ENCODE measurements around the gene CEP55. TPM values are rescaled to one million over a fixed set of nuclear protein-coding genes. Genes with fewer than 3 reads are reported as not detected.

Gene CEP55
- polyA plus RNA-seq, 2 of the 4 experiments (the other 2 are of a cell fraction) = 52.4 to 87.0 TPM

GRCh38 chr10:93501650-93502049, 5.2 kb downstream of the CEP55 start:
- H3K27ac ChIP-seq = no peak overlapping the region
- ATAC-seq (no peak), FAIRE-seq (no peak), DNase-seq (ENCODE audit: low read depth in 1 of 2, low spot score in 1 of 2) (no peak)
- H3K4me1 ChIP-seq = peaks cover 20% of the 10 kb centered on the region; the same call in 2 of the 3 replicates
- POLR2A ChIA-PET = no interaction called here
- TF ChIP-seq RFX5 (IDR thresholded peaks at IDR 0.05) (no peak), HOXB13 (CRISPR knock-in tag; IDR thresholded peaks at IDR 0.05; ENCODE audit: low read depth) (no peak), RNF2 (IDR thresholded peaks at IDR 0.05; ENCODE audit: borderline replicate concordance, low read depth) (no peak)
- H3K4me3 ChIP-seq = no peak overlapping the region
- CTCF ChIA-PET = interaction anchor here (1.0 to 6.3 kb wide), 4 partner anchors 10 to 621 kb away, joined by 3 to 42 read pairs (median 20); partner anchors contain the start of gene MYOF
- no peaks in the 10 kb centered on the region for H3K9me3 ChIP-seq
- no peak overlapping the region for H3K4me2 ChIP-seq

GRCh38 chr10:93503075-93503474, 6.7 kb downstream of the CEP55 start:
- WGBS (ENCODE audit: missing lambda C conversion rate) = 84% methylated on average over 6 of the region's 6 CpGs
- no peak overlapping the region for H3K4me2 ChIP-seq
- DNase-seq (ENCODE audit: low read depth in 1 of 2, low spot score in 1 of 2) (no peak), ATAC-seq (no peak), FAIRE-seq (peak; percentile 82)
- H3K4me1 ChIP-seq = peaks cover 14% of the 10 kb centered on the region; the same call in 2 of the 3 replicates
- POLR2A ChIA-PET = no interaction called here
- CTCF ChIA-PET = interaction anchor here (0.6 to 6.3 kb wide), 7 partner anchors 9 to 618 kb away, joined by 3 to 42 read pairs (median 5); partner anchors contain the start of gene MYOF
- H3K9me3 ChIP-seq = no peaks in the 10 kb centered on the region
- TF ChIP-seq MAX (IDR thresholded peaks at IDR 0.05) = no peak
- no peak for TF ChIP-seq TFCP2L1 (CRISPR knock-in tag; IDR thresholded peaks at IDR 0.05)
- no peak for TF ChIP-seq HOXB13 (CRISPR knock-in tag; IDR thresholded peaks at IDR 0.05; ENCODE audit: low read depth)
- TF ChIP-seq RARB (CRISPR knock-in tag; IDR thresholded peaks at IDR 0.05) = no peak
- TF ChIP-seq ATOH8 (CRISPR knock-in tag; IDR thresholded peaks at IDR 0.05; ENCODE audit: low read depth) = no peak
- no peak for TF ChIP-seq KDM5A (IDR thresholded peaks at IDR 0.05)
- no peak for TF ChIP-seq MYC (IDR thresholded peaks at IDR 0.05; ENCODE audit: borderline replicate concordance, low read length)
- TF ChIP-seq USF2 (IDR thresholded peaks at IDR 0.05) = no peak
- no peak for TF ChIP-seq MAZ (IDR thresholded peaks at IDR 0.05; ENCODE audit: borderline replicate concordance, low read depth, low read length)
- TF ChIP-seq NR3C1 (IDR thresholded peaks at IDR 0.05) = no peak
- no peak for TF ChIP-seq GATA3 (IDR thresholded peaks at IDR 0.05; ENCODE audit: borderline replicate concordance)
- TF ChIP-seq EHMT2 (IDR thresholded peaks at IDR 0.05; ENCODE audit: low read depth) = no peak
- TF ChIP-seq FOSL2 (IDR thresholded peaks at IDR 0.05) = no peak
- TF ChIP-seq FOSL2 (CRISPR knock-in tag; IDR thresholded peaks at IDR 0.05) = no peak
- no peak for TF ChIP-seq SMC3 (IDR thresholded peaks at IDR 0.05)
- no peak for TF ChIP-seq HOXA7 (CRISPR knock-in tag; IDR thresholded peaks at IDR 0.05)
- no peak overlapping the region for H3K27ac ChIP-seq
- H3K4me3 ChIP-seq = no peak overlapping the region

GRCh38 chr10:93505075-93505474, 8.7 kb downstream of the CEP55 start:
- Histone ChIP-seq H3K27ac (no peak overlapping the region), H3K4me3 (no peak overlapping the region), H3K4me1 (peaks cover 6% of the 10 kb centered on the region; the same call in 1 of the 3 replicates), H3K4me2 (no peak overlapping the region), H3K9me3 (no peaks in the 10 kb centered on the region)
- DNase-seq (ENCODE audit: low read depth in 1 of 2, low spot score in 1 of 2) (no peak), FAIRE-seq (no peak), ATAC-seq (no peak)
- CTCF ChIA-PET = interaction anchor here (0.7 to 6.3 kb wide), 6 partner anchors 25 to 1061 kb away, joined by 3 to 34 read pairs (median 4); no protein-coding TSS in a partner anchor
- POLR2A ChIA-PET = no interaction called here
- WGBS (ENCODE audit: missing lambda C conversion rate) = 95% methylated on average over 2 of the region's 2 CpGs
- TF ChIP-seq TFCP2L1 (CRISPR knock-in tag; IDR thresholded peaks at IDR 0.05) (no peak), RCOR1 (IDR thresholded peaks at IDR 0.05; ENCODE audit: low read depth, low read length) (no peak)

- CTCF ChIA-PET = interaction anchor here (0.7 to 10.9 kb wide), 10 partner anchors 8 to 428 kb away, joined by 3 to 92 read pairs (median 6); no protein-coding TSS in a partner anchor
- DNase-seq (ENCODE audit: low read depth in 1 of 2, low spot score in 1 of 2) (no peak), FAIRE-seq (no peak), ATAC-seq (no peak)
- POLR2A ChIA-PET = no interaction called here
- no peak overlapping the region for H3K4me3 ChIP-seq
- WGBS (ENCODE audit: missing lambda C conversion rate) = 92% methylated on average over 8 of the region's 8 CpGs
- H3K27ac ChIP-seq = no peak overlapping the region
- no peaks in the 10 kb centered on the region for H3K9me3 ChIP-seq
- TF ChIP-seq E2F6 (IDR thresholded peaks at IDR 0.05; ENCODE audit: borderline replicate concordance, low read depth) = no peak
- no peak for TF ChIP-seq HOXB5 (CRISPR knock-in tag; IDR thresholded peaks at IDR 0.05)
- TF ChIP-seq RAD21 (conservative IDR thresholded peaks at IDR 0.05 in 1 of 2, IDR thresholded peaks at IDR 0.05 in 1 of 2) = no peak
- TF ChIP-seq CBX2 (IDR thresholded peaks at IDR 0.05; ENCODE audit: borderline replicate concordance, low read depth) = no peak
- TF ChIP-seq MAZ (IDR thresholded peaks at IDR 0.05; ENCODE audit: borderline replicate concordance, low read depth, low read length) = no peak
- no peak for TF ChIP-seq JUNB (IDR thresholded peaks at IDR 0.05)
- TF ChIP-seq CBX8 (IDR thresholded peaks at IDR 0.05) = no peak
- TF ChIP-seq ZFP36 (IDR thresholded peaks at IDR 0.05; ENCODE audit: borderline replicate concordance, partially characterized antibody) = no peak
- no peak for TF ChIP-seq EP300 (IDR thresholded peaks at IDR 0.05)
- no peak for TF ChIP-seq PHF8 (IDR thresholded peaks at IDR 0.05; ENCODE audit: borderline replicate concordance, low read depth)
- no peak for TF ChIP-seq POLR2AphosphoS2 (conservative IDR thresholded peaks at IDR 0.05; ENCODE audit: low read length)
- no peak for TF ChIP-seq TFCP2L1 (CRISPR knock-in tag; IDR thresholded peaks at IDR 0.05)
- TF ChIP-seq CHD4 (IDR thresholded peaks at IDR 0.05; ENCODE audit: borderline replicate concordance) = no peak
- no peaks in the 10 kb centered on the region for H3K4me1 ChIP-seq
- H3K4me2 ChIP-seq = no peak overlapping the region
Measured at GRCh38 chr10:93509816-93510215, 13.4 kb downstream of the CEP55 start.
